ENCODE results near the gene RHOT2. TPM values are rescaled to one million over a fixed set of nuclear protein-coding genes. Genes with fewer than 3 reads are reported as not detected.

The RHOT2 gene
- total and polyA plus RNA-seq, 9 of the 15 experiments (the other 6 are each of a cell fraction or from before 2014, with no cell fraction given): 5.0 to 373 (median 112) TPM

- no TSS peak for BruUV-seq (replicated peaks)
- H3K27ac ChIP-seq (ENCODE audit: extremely low read depth, low read depth, low read length): no peak overlapping the region
- ChIA-PET POLR2A (interaction anchor here (0.7 kb wide), 1 partner anchor 82 kb away, joined by 3 read pairs; no protein-coding TSS in a partner anchor), CTCF (ENCODE audit: low intra/inter-chr PET ratio) (no interaction called here)
- H3K9me3 ChIP-seq (replicated peaks; ENCODE audit: control insufficient read depth, insufficient read depth, low read depth, low read length): no peaks in the 10 kb centered on the region
- no peak for FAIRE-seq
- peaks cover 47% of the 10 kb centered on the region; the same call in 2 of the 3 replicates for H3K36me3 ChIP-seq (ENCODE audit: control insufficient read depth, insufficient read depth, low read length)
- no peaks in the 10 kb centered on the region for H3K9me1 ChIP-seq (ENCODE audit: control insufficient read depth, insufficient read depth, low read length)
- no peak overlapping the region for H3K9ac ChIP-seq (ENCODE audit: insufficient read depth in 1 of 2, low read depth in 2 of 2, low read length in 2 of 2)
- no peak for ATAC-seq
- H2AFZ ChIP-seq (ENCODE audit: low read depth, low read length): no peak overlapping the region
- intact Hi-C loops (cut with micrococcal nuclease): no loop called here
- no peak overlapping the region for H3K4me2 ChIP-seq (ENCODE audit: insufficient read depth, low read length)
- DNase-seq (ENCODE audit: extremely low read depth in 1 of 4, low spot score in 3 of 4): no peak
- H3K4me3 ChIP-seq: no peak overlapping the region
- H4K20me1 ChIP-seq (replicated peaks; ENCODE audit: control insufficient read depth, insufficient read depth, low read length): no peaks in the 10 kb centered on the region
- in situ Hi-C loops (cut with MboI): no loop called here
- WGBS (ENCODE audit: insufficient coverage, low coverage, missing lambda C conversion rate): 95% methylated on average over 17 of the region's 24 CpGs
- peaks cover 30% of the 10 kb centered on the region for H3K79me2 ChIP-seq (ENCODE audit: control insufficient read depth, insufficient read depth, low read length)
- no peaks in the 10 kb centered on the region for H3K27me3 ChIP-seq (ENCODE audit: control insufficient read depth in 2 of 2, insufficient read depth in 2 of 2, low read length in 2 of 2)
- peaks cover 1 to 88% of the 10 kb centered on the region in 2 experiments; a peak in 3 of 5 replicates for H3K4me1 ChIP-seq (replicated peaks in 1 of 2; ENCODE audit: control insufficient read depth in 2 of 2, insufficient read depth in 2 of 2, low read length in 2 of 2)
- TF ChIP-seq POLR2A (conservative IDR thresholded peaks at IDR 0.05) (0 out of 2 replicates have a peak, but pooled peaks have one; percentile 53), RBFOX2 (IDR thresholded peaks at IDR 0.05; ENCODE audit: low read depth, low read length) (peak; percentile 10), FOS (IDR thresholded peaks at IDR 0.05; ENCODE audit: extremely low read depth, insufficient read length) (no peak), ZNF280B (CRISPR knock-in tag; IDR thresholded peaks at IDR 0.05) (no peak), U2AF2 (optimal IDR thresholded peaks at IDR 0.05; ENCODE audit: low read depth, low read length) (no peak), PURB (CRISPR knock-in tag; IDR thresholded peaks at IDR 0.05; ENCODE audit: low read depth) (no peak), HIVEP1 (CRISPR knock-in tag; IDR thresholded peaks at IDR 0.05) (no peak), ZBTB33 (CRISPR knock-in tag; IDR thresholded peaks at IDR 0.05) (peak; percentile 46; the same call in 1 of the 2 replicates), ZNF699 (CRISPR knock-in tag; IDR thresholded peaks at IDR 0.05; ENCODE audit: insufficient replicate concordance) (no peak), ZKSCAN3 (CRISPR knock-in tag; IDR thresholded peaks at IDR 0.05) (no peak), NONO (IDR thresholded peaks at IDR 0.05; ENCODE audit: low read depth in 2 of 2, low read length in 1 of 2) (no peak), TRIM28 (IDR thresholded peaks at IDR 0.05) (no peak), FOSL1 (tag; conservative IDR thresholded peaks at IDR 0.05) (no peak), GATAD2B (IDR thresholded peaks at IDR 0.05; ENCODE audit: borderline replicate concordance) (no peak), ZNF316 (IDR thresholded peaks at IDR 0.05) (no peak), TEAD2 (tag; IDR thresholded peaks at IDR 0.05) (no peak), NFRKB (IDR thresholded peaks at IDR 0.05; ENCODE audit: low read depth) (no peak), FOXO4 (CRISPR knock-in tag; IDR thresholded peaks at IDR 0.05) (no peak)
Measured at GRCh38 chr16:648071-648780, 19.7 kb upstream of the RHOT2 start.

All from K562 (cell line).